GM21515 (cell line): ENCODE results near the gene CACNB2.

Experiments used
- ATAC-seq: cut with Tn5 transposase; IDR thresholded peaks from one replicate; pipeline ENCODE4 v1.9.1; 2021; ENCODE audit not compliant: unreplicated experiment

CACNB2 gene

DNA sequence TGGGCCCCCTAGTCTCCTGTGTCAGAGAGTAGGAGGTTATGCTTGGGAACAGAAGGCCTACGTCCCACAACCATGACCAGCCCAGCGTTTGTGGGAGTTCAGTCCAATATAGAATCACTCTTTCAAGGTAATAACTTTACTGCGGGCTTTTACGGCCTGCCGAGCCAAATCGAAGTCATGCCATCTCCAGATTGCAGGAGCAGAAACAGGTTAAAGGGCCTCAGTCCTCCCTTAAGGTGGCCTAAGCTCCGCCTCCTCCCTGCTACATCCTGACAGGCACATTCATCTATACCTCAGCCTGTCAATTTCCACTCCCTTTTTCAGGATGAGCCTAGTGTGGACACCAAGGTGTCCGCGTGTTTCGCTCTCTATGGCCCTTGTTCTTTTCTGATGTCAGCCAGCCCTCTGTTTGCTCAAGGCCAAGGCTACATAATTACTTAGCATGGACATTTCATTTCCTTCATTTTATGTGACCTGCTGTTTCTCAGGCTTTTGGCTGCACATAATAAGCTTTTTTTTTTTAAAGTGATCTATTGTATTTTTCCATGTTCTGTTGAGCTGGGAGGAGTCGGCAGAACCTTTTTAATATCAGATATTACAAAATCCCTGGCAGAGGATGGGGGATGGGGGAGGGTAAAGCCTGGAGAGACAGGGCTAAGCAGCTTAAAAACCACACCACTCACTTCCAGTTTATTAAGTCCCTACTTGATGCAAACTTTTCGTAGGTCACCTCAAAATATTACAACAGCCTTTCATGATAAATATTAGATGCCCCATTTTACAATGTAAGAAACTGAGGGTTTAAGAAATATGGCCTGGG, 84.6 kb downstream of the CACNB2 start:
- ATAC-seq: no peak

DNA sequence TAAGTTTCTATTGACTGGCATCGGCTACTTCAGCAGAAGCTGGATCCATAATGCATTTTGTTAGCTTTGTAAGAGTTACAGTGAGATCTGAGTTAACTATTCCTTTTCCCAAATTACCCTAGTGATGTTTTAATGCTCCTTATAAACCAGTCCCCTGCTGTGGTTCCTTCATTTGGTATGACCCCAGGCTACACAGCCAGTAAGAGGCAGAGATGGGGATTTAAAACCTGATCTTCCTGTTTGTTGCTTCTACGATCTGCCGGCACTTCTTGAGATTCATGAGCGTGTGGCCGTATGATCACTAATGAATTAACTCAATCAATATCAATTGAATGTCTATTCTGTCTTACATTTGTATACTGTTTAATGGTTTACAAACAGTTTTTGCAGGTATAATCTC, 86.1 kb downstream of the CACNB2 start:
- ATAC-seq: no peak

DNA sequence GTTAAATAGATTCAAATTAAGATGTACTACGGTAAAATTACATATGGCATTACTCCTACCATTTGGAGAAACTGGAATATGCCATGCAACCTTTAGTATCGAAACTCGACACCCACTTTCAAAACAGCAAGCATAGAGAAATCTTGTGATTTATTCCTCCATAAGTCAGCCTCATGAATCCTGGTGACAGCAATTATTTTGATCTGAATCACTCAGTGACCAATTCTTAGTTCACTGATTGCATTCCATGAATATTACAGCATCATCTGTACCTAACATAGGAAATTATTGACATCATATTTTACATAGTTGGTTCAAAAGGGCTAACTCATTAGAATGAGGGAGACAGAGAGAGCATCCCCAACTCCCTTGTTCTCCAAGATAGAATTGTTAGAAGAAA, 89.6 kb downstream of the CACNB2 start:
- no peak for ATAC-seq

DNA sequence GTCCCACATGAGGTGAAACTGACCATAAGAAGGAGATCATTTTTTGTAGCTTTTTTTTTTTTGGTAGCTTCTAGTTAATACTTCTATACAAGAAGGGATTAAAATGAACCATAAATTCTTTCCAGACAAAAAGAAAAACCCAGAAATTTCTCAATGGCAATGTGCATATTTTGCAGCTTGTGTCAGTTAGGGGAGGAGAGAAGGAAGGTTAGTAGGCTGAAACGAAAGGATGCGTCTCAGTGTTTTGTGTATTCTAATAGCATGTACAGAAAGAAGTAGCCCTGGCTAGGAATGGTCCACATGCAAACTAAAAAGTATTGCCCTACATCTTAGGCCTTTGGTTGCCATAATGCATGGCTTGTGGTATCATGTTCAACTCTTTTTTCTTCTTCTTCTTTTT, 90.6 kb downstream of the CACNB2 start:
- no peak for ATAC-seq

DNA sequence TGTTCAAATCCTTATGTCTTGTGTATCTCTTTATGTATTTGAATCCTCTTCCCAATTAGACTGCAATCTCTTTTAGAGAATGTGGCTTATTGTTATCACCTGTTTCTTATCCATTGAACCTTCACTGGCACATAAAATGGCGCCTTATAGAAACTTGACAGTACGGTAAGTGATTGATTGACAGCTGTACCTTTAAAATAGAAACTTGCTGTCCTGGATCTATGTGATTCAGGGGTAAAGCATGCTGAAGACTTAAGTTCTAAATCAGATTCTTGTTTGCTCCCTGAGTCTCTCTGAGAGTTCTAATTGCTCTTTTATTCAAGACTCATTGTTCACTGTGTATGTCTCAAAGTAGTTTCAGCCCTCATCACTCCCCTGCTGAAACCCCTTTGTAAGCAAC, 91.3 kb downstream of the CACNB2 start:
- ATAC-seq: no peak

DNA sequence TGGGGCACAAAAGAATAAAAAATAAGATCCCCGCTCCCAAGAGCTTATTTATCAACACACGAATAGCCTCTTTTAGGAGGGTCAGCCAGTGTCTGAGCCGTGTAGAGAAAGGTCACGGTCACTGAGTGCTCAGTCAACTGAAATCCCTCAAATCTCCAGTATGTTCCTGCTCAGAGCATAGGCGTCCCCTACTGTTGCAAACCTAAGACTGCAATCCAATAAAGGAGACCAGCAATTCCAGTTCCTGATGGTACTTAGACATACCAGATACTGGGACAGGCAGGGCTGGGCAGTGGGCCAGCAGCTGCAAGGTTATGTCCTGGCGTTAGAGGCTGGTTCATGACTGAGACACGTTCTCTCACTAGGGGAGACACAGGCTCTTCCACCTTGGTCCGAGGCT, 93.6 kb downstream of the CACNB2 start:
- ATAC-seq: no peak

DNA sequence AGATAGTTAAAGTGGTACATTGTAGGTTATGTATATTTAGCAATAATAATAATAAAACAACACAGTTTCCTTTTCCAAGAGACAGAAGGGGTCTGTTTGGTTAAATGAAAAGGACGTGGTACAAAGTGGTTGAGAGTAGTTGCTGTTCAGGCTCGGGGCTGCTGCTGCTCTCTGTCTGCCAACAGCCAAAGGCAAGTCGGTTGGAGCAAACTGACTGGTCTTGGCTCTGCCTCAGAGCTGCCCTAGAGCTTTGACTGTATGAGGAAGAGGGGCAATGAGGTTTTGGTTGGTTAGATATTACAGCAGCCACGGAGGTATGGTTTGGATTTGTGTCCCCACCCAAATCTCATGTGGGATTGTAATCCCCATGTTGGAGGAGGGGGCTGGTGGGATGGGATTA, 95.3 kb downstream of the CACNB2 start:
- ATAC-seq: no peak

DNA sequence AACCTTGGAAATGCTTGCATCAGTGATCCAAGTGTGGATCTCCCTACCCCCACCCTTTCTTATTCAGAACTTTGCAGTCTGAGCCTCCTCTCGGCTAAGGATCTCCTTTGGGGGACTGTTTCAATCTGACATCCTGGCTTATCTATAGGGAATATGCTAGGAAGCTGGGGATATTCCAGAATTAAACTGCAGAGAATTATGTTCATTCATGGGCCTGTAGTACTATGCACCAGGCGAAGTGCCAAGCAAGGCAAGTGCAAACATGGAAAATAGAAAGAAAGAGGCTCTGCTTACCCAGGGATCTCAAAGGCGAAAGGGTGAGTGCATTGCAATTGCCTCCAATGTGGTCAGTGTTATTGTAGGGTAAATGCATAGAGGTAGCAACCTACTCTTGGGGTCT, 96.5 kb downstream of the CACNB2 start:
- no peak for ATAC-seq

DNA sequence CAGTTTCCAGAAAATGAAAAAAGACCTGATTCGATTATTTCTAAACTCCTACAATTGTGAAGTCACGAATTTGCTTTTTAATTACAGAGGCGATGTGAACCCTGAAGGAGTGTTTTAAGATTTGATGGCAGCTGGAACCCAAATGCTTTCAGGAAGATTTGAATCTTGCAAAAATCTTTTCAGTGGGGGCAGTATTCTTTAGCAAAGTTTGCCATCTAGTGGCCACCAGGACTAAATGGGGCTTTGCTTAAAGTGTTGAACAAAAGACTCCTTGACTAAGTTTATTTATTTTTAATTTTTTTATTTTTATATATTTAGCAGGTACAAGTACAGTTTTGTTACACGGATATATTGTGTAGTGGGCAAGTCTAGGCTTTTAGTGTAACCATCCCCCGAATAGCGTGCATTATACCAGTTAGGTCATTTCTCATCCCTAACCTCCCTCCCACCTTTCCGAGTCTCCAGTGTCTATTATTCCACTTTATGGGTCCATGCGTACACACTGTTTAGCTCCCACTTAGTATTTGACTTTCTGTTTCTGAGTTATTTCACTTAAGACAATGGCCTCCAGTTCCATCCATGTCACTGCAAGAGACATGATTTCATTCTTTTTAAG, 98.8 kb downstream of the CACNB2 start:
- ATAC-seq: no peak

DNA sequence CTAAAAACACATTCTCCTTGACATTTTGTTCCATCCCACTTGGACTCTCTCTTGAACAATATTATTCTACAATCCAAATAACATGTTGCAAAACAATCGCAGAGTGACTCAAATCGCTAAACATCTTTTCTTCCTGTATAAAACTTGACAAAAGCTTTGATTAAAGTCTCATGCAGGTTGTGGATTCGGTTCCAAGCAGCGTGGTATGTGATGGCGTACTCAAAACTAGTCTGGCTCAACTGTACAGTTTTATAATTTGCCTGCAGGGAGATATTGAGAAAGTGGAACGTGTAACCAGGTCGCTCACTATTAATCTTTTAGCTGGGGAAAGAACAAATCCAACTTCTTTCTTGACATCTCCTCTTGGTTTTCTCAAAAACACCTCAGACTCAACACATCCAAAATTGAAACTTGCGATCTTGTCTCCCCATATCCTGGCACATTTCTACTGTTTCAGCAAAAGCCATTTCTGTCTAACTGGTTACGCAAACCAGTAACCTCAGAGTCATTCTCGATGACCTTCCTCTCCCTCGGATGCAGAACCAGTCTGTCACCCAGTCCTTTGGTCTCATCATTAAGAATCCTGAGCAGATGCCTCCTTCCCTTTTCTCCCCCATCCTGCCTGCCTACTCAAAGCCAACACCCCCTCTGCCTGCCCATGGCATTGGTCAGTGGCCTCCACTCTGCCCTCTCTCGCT, 100.1 kb downstream of the CACNB2 start:
- no peak for ATAC-seq

DNA sequence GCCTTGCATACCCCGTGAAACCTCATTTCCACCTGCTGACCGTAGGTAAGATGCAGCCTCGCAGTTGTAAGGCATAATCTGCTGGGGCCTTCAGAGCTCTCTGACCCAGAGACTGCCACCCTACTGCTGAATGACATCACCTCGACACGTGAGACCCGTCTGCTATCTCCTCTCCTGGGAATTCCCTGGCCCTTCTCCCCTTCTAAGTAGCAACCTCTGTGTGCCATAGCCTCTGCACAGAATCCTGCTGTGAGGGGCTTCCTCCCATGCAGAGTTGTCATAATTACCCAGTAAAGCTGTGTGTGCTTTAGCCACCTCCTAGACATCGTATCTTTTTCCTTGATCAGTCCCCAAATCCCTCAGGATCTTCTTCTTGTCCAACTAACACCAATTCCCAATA, 106.7 kb downstream of the CACNB2 start:
- no peak for ATAC-seq

DNA sequence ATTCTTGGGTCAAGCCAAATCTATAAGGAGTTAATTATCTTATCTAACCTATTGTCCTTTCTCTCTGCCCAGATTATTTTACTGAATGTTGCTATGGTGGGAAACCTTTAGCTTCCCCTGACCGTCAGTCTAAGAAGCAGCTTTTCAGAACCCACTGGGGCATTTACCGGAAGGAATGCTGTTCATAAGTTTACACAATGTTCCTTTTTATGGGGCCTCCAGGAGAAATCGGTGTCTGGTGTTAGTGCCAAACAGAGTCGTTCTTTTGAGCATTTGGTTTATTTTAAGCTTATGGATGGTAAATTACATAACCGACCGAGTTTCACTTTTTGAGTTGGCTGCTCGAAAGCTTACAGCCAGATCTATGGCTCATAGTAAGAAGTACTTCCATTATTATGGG, 111.9 kb downstream of the CACNB2 start:
- no peak for ATAC-seq

DNA sequence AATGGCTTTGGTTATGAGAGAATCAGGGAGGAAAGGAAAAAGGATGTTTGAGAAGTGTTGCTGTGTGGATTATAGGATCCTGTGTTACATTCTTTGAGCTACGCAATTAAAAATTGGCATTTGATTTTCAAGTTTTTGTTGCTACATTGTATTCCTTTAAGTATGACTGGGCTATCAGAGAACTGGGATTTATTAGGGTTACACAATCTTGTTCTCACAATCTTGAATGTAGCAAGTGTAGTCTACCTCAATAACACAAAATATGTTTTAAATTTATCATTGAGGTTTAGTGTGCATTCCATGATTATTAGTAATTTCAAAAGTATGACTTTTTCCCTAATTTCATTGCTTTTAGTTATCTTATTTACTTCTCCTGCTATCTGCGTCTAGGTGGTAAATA, 113.9 kb downstream of the CACNB2 start:
- ATAC-seq: no peak

DNA sequence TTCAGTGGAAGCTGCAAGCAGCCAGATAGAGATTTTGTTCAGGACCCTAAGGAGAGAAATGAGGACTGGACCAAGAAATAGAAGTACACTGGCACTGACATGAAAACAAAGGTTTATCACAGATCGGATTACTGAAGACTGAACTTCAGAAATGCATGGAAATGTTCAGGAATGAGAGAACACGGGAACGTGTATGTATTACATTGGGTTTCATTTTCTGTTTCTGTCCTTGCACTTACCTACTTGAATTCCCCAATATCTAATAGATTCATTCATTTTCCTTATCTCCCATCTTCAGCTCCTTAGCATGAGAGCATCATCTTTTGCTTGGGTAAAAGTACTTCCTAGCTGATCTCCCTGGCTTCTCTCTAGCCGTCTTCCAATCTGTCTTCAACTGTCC, 114.5 kb downstream of the CACNB2 start:
- no peak for ATAC-seq

DNA sequence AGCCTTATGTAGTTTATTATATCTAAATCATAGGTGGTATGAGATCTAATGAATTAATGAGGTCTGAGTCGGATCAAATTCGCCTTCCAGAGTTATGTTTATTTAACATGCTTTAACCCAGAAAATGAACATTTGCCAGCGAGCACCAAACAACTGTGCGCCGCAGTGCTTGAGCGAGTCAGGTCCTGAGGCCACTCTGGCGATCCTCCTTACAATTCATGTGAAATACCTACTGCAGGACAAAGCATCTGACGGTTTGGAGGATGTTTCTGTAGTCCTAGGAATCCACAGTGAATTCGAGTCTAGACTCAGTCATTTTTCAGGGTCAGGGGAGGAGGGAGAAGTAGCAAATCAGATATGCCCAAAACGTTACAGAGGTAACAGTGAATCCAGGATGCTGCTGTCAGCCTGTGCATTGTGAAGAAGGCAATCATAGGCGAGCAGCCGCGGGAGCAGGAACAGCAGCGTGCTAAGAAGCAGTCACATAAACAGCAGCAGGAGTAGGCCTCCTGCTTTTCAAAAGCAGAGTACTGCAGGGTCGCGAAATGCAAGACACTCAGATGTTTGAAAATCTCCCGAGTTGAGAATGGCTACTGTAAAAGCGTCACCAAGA, 120.2 kb downstream of the CACNB2 start:
- ATAC-seq: no peak

DNA sequence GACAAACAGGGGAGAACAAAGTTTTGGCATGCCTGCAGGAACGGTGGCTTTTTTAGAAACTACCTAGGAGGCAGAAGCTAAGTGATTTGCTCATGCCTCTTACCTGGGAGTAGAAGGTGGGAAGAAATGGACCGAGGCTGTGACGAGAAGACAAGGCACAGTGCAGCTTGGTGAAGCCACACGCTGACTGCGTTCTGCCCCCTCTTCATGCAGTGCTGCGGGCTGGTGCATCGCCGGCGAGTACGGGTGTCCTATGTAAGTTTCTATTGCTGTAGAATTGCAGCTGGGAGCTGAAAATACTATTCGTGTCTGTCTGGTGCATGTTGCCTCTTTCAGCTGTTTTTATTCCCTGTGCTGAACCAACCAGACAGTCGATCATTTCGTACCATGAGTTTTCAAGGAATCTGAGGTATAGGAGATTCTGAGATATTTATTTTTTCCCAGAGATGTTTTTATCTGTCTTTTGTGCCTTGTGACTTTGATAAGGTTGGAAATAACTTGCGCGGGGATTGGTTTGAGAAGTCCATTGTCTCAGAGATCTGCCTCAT, 120.9 kb downstream of the CACNB2 start:
- ATAC-seq: no peak

DNA sequence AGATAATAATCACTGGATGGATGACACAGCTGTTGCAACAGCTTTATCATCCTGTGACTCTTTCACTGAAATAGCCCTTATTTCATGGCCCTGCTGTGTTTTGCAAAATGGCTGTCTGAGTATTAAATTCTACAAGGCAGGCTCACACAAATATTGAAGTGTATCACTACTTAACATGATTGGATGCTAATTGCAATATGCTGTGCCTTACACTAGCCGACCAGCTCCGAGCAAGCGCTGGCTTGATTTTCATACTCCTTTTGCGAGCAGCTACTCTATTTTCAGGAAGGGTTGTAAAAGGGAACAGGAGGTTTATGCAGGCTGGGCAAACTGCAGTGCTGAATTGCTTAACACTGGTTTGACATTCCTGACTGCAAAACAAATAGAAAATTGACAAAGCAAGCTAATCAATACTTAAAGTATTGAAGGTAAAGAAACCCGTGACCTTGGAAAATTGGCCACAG, 121.6 kb downstream of the CACNB2 start:
- no peak for ATAC-seq

DNA sequence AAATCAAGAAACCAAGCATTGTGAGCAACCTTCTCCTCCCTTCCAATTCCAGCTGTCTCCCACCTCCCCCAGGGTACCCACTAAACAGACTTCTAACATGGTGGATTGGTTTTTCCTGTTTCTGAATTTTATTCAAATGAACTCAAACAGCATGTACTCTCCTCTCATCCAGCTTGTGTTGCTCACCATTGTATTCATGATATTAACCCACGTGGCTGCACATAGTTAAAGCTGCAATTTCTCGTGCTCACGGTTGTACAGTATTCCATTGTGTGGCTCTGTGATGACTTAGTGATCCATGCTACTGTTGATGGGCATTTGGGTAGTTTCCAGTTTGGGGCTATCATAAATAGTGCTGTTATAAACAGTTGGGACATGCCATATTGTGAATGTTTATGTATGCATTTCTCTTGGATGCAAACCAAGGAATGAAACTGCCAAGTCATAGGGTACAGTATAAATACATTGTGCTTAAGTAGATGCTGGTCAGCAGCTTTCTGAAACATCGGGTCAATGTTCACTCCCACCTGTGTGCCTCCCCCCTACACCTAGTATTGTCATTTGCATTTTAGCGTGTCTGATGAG, 124.3 kb downstream of the CACNB2 start:
- no peak for ATAC-seq

DNA sequence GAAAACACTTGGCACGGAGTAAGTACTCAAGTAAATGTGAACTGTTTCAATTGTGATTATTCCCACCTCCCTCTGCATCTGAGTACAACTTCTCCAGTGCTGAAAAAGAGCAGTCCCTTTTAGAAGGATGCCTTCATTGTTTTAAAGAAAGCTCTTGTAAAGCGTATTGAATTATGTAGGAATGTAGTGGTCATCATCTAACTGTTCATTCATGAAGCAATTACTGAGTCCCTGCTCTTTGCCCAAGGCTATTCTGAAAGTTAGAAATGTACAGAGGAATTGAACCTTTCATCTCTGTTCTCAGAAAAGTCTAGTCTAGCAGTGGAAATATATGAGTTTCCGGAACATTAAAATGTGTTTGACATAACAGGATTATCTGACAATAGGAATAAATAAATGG, 127.8 kb downstream of the CACNB2 start:
- no peak for ATAC-seq

DNA sequence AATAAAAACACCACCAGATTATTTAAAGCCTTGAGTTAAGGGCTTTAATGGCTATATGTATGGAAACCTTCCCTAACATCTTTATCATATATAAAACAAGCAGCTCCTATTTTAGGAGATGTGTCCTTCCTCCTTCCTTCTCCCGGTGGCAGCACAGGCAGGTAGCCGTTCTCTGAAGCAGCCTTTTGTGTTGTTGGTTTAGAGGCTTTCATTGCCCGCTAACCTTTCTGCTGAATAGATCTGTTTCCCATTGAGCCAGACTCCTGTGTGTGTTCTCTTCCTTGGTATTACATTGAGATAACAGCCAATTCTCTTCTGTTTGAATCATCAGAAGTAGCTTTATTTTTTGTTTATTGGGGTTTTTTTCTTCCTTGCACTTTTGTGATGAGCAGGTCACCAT, 131.3 kb downstream of the CACNB2 start:
- no peak for ATAC-seq

DNA sequence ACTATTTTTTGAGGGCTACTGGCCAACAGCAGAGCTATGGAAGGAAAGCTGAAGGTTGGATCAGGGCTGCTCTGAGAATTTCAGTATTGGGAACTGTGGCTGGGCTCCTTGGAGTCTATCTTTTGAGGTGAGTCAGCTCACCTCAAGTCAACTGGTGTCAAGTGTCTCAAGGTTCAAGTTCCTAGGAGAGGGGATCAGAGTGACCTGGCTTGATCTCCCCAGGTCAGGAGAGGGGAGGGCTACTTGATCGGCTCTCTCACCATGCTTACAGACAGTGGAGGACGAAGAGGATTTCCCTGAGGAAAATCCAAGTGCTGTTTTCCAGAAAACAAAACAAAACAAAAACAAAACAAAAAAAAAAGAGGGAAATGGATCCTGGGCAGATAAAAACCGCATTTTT, 132.8 kb downstream of the CACNB2 start:
- no peak for ATAC-seq
